CD1c-positive myeloid dendritic cell (primary cell): ENCODE data around the gene ANTXRL.
"Not testable (repeated sequence)": the region's sequence is repeated elsewhere in the genome, so short reads cannot be mapped to it uniquely, and the experiment has no call there.

ENCODE experiments used
- DNase-seq: peaks from one replicate; pipeline ENCODE4 v3.0.0-alpha.2; 2016; ENCODE audit errors: extremely low spot score

Gene ANTXRL

GRCh38 chr10:46273506-46274477 lies 13.0 kb upstream of the ANTXRL start:
- no peak for DNase-seq

GRCh38 chr10:46277840-46278239 lies 9.0 kb upstream of the ANTXRL start:
- no peak for DNase-seq

GRCh38 chr10:46282421-46282831 lies 4.4 kb upstream of the ANTXRL start:
- not testable (repeated sequence) for DNase-seq

DNA sequence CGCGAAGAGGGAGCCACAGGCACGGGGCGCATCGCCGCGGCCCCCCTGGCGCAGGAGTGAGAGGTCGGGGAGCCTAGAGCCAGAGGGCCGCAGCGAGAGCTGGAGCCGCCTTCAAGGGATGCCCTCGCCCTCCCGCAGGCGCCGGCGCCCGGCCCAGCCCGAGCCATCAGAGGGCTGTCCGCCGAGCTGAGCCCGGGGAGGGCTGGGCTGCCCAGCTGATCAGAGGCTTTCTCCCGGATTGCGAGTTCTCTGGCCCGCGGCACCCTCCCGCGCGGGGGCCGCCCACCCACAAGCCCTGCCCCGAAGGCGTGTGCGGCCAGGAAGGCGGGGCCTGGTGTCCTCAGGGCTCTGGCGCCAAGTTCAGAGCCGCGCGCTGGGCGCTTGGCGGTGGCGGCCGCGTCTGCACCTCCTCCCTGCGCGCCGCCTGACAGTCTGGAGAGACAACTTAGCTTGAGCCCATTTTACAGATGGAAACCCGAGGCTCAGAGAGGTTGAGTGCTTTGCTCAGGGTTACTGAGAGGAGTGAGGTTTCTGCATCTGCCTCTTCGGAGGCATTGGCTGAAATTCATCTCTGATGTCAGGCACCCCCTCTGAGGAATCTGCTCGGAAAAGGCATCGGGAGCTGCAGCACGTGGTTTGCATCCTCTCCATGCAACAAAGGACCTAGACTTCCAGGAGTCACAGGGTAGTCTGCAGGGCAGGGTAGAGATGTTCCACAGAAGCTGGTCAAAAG lies 3.8 kb upstream of the ANTXRL start:
- DNase-seq: peak; percentile 82

DNA sequence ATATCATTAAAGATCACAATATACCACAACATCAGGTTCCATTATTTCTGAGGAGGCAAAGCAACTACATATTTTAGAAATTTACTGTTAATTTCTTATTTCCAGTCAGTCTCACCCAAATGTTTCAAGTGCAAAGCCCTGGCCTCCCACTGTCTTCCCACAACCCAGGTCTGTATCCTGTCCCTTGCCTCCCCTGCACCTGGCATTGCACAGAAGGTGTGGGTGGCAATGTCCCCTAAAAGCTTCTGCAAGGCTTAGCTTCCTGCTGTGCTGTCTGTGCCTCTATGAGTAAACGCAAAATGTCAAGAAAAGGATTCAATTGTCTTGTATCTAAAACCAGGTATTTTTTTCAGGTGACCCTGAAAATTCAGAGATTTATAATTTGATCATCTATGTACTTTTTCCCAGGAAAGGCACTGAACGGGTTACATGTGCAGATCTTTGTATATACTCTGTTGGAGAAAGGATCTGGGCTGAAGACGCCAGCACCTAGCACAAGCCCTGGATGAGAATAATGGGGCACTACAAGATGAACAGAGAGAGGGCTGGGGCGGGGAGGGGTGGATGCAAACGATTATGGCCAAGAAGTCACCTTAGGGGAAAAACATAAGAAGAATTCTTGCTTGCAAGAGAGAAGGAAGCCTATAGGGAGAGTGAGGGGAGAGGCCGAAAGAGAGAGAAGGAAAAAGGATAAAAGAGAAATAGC lies 3.1 kb upstream of the ANTXRL start:
- no peak for DNase-seq

- peak; percentile 88 for DNase-seq
Observed at GRCh38 chr10:46284286-46285229, 2.2 kb upstream of the ANTXRL start.

DNA sequence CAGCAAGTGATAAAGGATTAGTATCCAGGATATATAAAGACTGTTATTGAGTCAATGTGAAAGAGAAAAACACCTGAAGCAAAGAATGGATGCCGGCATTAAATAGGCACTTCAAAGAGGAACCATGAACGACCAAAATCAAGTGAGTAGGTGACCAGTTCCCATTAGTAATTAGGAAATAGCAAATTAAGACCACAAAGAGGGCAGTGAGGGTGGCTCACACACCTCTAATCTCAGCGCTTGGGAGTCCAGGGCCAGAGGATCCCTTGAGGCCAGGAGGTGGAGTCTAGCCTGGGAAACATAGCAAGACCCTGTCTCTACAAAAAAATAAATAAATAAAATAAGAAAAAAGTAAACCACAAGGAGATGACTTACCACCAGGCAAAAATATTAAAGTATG lies 1.5 kb upstream of the ANTXRL start:
- peak; percentile 53 for DNase-seq

GRCh38 chr10:46285966-46286620 lies 704 bp upstream of the ANTXRL start:
- no peak for DNase-seq

DNA sequence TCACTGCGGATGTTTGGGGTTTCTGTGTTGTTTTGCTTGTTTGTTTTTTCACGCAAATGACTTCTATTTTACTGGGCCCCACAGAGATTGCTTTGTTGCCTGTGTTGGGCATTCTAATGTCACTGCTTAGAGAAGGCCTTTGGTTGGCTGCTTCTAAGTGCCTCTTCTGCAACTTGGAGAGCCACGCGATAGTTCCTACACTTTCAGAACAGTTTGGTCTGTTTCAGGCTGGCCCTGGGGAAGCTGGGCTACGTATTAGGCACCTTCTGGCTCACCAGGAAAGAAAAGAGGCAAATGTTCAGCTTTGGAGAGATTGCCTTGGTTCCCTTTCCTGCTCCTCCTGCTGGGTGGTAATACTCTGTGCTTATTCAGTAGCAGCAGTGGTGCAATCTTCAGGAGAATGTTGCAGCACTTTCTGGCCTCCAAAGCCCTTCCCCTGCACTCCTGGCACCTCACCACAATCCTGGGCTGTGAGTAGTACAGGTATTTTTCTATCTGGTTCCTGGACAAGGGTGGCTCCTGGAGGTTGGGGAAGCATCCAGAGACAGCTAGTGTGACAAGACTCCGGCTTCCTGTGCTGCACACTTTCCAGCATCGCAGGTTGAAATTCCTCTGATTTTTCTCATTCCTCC lies 1.2 kb downstream of the ANTXRL start:
- no peak for DNase-seq

DNA sequence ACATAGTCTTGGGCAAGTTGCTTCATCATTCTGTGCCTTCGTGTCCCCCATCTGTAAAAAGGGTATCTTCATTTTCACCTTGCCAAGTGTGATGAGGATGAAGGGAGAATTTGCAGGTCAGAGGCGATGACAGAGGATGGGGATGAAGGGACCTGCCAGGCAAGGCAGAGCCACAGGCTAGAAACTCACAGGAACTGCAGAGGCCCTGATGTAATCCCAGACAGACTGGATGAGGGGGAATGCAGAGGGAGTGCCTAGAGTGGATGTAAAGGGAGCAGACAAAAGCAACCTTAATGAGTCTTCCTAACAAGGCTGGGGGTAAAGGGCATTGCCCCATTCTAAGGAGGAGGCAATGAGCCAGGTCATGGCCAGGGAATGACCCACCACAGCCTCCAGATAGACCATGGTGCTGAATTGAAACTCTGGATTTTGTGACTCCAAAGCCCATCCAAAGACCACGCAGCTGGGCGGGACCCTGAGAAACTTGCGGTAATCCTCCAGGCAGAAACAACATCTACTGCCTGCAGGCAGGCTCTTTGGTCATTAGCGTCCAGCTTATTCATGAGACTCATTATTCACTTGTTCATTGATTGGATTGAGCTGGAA lies 1.9 kb downstream of the ANTXRL start:
- DNase-seq: no peak

- DNase-seq: no peak
Observed at GRCh38 chr10:46289209-46289810, 2.5 kb downstream of the ANTXRL start.

- no peak for DNase-seq
Observed at GRCh38 chr10:46290101-46290886, 3.5 kb downstream of the ANTXRL start.

- no peak for DNase-seq
Observed at GRCh38 chr10:46291817-46292572, 5.2 kb downstream of the ANTXRL start.

DNA sequence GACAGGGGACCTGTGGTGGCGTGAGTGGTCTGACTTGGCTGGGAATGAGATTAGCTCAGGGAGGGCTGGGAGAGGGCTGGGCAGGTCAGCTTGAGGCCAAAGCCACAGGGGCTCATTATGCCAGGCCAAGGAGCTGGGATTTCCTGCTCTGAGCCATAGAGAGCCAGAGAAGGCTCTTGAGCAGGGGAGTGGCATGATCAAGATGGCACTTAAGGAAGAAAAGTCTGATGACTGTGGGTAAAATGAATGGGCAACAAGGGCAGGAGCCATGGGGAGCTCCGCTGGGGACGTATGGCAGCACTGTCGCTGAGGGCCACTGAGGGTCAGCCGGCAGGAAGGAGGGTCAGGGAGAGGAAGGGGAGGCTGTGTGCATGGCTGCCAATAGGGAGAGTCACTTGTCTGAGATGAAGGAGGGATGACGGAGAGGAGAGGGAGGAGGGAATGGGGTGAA lies 5.8 kb downstream of the ANTXRL start:
- no peak for DNase-seq

DNA sequence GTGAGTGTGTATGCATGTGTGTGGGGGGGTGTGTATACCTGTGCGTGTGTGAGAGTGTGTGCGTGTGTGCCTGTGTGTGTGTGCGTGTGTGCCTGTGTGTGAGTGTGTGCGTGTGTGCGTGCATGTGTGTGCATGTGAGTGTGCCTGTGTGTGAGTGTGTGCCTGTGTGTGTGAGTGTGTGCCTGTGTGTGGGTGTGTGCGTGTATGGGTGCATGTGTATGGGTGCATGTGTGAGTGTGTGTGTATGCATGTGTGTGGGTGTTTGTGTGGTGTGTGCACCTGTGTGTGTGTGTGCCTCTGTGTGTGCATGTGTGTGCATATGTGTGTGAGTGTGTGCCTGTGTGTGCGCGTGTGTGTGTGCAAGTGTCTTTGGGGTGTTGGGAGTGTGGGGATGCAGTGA lies 6.4 kb downstream of the ANTXRL start:
- DNase-seq: no peak

- DNase-seq: no peak
Observed at GRCh38 chr10:46293832-46294640, 7.2 kb downstream of the ANTXRL start.
